GM12874 (cell line): ENCODE data around the gene COL18A1.

ENCODE experiments used
- CTCF ChIP-seq: IDR thresholded peaks from 2 replicates; pipeline ENCODE4 v1.5.1; 2011; ENCODE audit warnings: low read depth, mild to moderate bottlenecking, control low read depth, low read length, moderate library complexity; ENCODE audit not compliant: insufficient read depth

COL18A1 gene

DNA sequence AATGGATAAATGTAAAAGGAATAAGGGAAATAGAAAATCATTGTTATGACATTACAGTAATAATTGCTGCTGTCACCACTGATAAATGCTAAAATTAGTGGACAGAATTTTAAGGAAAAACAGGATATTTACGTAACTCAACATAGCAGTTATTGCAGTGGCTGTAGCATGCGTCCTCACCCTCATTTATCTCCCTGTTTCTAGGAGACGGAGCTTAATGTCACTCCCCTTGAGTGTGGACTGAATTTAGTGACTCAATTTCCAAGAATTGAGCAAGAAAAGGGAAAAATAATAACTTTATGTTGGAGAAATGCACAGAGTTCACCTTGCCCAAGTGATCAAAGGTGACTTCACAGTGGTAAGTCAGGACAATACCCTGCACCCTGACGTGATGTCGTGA, 33.3 kb upstream of the COL18A1 start:
- no peak for TF ChIP-seq CTCF

DNA sequence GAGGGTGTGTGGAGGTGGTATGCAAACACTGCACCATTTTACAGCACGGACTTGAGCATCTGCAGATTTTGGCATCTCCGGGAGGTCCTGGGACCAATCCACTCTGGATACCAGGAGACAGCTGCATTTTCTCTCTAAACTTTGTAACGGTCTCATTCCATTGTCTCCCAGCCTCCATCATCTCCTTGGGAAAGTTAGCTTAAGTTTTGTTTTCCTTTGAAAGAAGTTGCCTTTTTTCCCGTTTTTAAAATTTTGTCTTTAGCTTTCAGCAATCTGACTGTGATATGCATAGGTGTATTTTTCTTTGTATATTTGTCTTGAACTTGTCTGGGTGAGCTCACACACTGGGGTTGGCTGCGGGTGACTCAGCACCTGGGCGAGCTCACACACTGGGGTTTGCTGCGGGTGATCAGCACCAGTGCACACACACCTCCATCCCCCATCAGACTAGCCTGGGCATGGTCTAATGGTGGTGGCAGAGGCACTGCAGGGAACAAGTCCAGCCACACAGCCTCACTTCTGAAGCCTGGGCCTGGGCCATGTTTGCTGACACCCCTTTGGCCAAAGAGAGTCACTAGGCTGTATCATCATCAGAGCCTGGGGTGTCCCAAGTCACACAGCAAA, 32.1 kb upstream of the COL18A1 start:
- TF ChIP-seq CTCF = no peak

DNA sequence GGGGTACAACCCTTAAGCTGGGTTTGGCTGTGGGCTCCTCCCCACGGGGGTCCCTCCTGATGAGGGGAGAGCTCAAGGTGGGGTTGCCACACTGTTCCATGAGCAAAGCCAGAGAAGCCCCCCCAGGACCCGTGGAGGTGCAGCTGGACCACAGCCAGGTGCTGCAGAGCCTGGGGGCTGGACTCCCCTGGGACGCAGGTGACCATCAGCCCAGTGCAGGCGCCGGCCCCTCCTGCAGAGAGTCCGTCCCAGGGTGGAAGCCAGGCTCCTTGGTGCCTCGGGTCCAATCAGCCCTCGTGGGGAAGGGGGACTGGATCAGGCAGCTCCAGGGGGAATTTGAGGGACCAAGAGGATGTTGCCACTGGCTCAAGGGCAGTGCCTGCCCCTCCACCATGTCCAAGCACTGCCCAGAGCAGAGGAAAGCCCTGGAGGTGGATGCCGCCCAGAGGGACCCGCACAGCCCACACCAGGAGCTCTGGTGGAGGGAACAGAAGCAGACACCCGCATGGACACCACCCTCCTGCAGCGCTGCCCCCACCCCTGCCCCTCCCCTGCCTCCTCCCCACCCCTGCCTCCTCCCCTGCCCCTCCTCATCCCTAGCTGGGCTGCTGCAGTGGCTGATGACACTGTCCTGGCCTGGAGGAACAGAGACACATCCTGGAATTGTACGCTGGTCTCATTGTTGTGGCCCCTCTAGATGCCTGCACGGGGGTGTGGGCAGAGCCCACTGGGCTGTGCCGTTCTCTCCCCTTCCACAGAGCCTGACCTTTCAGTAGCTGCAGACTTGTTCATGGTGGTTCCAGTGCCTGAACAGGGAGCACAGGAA, 30.8 kb upstream of the COL18A1 start:
- no peak for TF ChIP-seq CTCF

- no peak for TF ChIP-seq CTCF
Measured at GRCh38 chr21:45374826-45375455, 30.0 kb upstream of the COL18A1 start.

- TF ChIP-seq CTCF = no peak
Measured at GRCh38 chr21:45376459-45377324, 28.3 kb upstream of the COL18A1 start.

DNA sequence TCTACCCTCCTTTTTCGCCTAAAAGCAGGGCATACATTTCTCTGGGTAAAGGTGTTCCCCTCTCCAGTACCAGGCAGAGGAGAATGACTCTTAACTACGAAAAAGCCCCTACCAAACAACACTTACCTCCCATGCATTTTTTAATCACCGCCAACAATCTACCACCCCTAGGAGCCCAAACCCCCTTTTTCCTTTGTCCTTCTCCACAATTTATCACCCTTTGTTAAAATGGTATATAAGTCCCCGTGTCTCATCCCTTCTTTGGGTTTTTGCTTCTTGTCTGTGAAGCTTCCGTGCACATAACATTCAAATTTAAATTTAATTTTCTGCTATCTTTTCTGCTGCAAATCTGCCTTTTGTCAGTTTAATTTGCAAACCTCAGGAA, 27.6 kb upstream of the COL18A1 start:
- TF ChIP-seq CTCF = no peak

- no peak for TF ChIP-seq CTCF
Measured at GRCh38 chr21:45377866-45378257, 27.1 kb upstream of the COL18A1 start.
